GM18517 (cell line): ENCODE results near the gene HMCN1.

Experiments used
- ATAC-seq: cut with Tn5 transposase; IDR thresholded peaks from one replicate; pipeline ENCODE4 v1.9.1; 2021; ENCODE audit warnings: mild to moderate bottlenecking, moderate library complexity; ENCODE audit not compliant: unreplicated experiment

HMCN1 gene

GRCh38 chr1:185957441-185958363 is 223.5 kb downstream of the HMCN1 start:
- ATAC-seq, result no peak

- ATAC-seq, result no peak
These were observed 226.5 kb downstream of the HMCN1 start for GRCh38 chr1:185960422-185961321.

- ATAC-seq, result no peak
These were observed 227.5 kb downstream of the HMCN1 start for GRCh38 chr1:185961664-185962063.

- no peak for ATAC-seq
These were observed 230.8 kb downstream of the HMCN1 start for GRCh38 chr1:185964946-185965345.

- no peak for ATAC-seq
These were observed 231.7 kb downstream of the HMCN1 start for GRCh38 chr1:185965870-185966269.

GRCh38 chr1:185966471-185966870 is 232.3 kb downstream of the HMCN1 start:
- no peak for ATAC-seq

- ATAC-seq, result no peak
These were observed 234.8 kb downstream of the HMCN1 start for GRCh38 chr1:185969028-185969427.

GRCh38 chr1:185969524-185969991 is 235.4 kb downstream of the HMCN1 start:
- ATAC-seq, result no peak

GRCh38 chr1:185971688-185972087 is 237.5 kb downstream of the HMCN1 start:
- ATAC-seq, result no peak

- no peak for ATAC-seq
These were observed 238.1 kb downstream of the HMCN1 start for GRCh38 chr1:185972096-185972850.

- no peak for ATAC-seq
These were observed 239.5 kb downstream of the HMCN1 start for GRCh38 chr1:185973645-185974044.

GRCh38 chr1:185974367-185975170 is 240.4 kb downstream of the HMCN1 start:
- no peak for ATAC-seq

- ATAC-seq, result no peak
These were observed 246.7 kb downstream of the HMCN1 start for GRCh38 chr1:185980891-185981290.

- ATAC-seq, result no peak
These were observed 250.1 kb downstream of the HMCN1 start for GRCh38 chr1:185984113-185984836.

GRCh38 chr1:185987611-185988321 is 253.6 kb downstream of the HMCN1 start:
- ATAC-seq, result no peak

GRCh38 chr1:185990565-185990964 is 256.4 kb downstream of the HMCN1 start:
- ATAC-seq, result no peak

- no peak for ATAC-seq
These were observed 257.1 kb downstream of the HMCN1 start for GRCh38 chr1:185991266-185991665.

- no peak for ATAC-seq
These were observed 262.0 kb downstream of the HMCN1 start for GRCh38 chr1:185996211-185996610.

GRCh38 chr1:185998391-185998790 is 264.2 kb downstream of the HMCN1 start:
- no peak for ATAC-seq
